GM21619 (cell line): ENCODE results near the gene NFATC1.
A peak's percentile ranks its signal among the peaks of the same experiment; 100 is the strongest.

Experiments used
- ATAC-seq: cut with Tn5 transposase; IDR thresholded peaks from one replicate; pipeline ENCODE4 v1.9.1; 2021; ENCODE audit not compliant: unreplicated experiment

The NFATC1 gene

DNA sequence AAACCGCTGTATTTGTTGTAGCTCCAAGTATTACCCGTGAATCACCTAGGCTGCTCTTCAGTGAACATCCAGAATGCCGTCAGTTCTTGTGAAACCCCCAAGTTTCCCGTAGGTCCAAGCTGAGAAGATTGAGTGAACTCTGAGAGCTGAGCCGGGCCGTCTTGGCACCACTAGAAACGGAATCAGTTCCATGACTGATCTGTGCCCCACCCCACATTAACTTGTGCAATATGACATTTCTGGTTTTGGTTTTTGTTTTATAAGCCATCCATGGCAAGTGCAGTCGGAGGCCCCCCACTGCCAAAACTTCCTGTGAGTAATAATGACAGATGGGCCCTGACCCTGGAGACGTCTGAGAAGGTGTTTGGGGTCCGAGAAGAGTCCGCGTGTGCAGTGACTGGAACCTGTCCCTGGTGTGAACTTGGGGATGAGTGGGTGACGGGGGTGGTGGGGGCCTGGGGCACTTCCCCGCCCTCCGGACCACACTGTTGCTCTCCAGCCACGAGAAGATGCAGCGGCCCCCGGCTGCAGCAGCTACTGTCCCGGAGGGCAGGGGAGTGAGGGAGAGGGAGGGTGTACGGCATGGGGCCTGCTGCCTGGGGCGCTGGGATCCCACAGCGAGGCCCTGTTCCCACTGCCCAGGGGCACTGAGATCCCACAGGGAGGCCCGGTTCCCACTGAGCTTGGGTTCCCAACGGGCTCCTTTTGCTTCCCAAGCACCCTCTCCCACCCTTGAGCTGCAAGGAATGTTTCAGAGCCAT, 26.5 kb downstream of the NFATC1 start:
- ATAC-seq = peak; percentile 89

DNA sequence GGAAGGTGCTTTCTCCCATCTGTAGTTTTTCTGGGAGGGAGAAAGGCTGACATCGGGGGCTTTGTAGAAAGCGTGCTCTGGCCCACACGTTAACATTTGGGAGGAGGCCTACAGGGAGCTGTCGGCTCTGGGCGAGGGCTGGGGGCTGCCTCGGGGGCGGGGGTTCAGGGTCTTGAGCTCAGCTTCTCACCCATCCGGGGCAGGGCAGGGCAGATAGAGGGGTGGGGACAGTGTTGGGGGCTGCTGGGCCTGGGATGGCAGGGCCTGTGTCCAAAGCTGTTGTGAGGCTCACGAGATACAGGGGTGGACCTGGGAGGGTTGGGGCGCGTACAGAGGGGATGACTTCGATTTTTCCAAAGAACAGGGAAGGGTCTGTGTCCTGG, 27.0 kb downstream of the NFATC1 start:
- ATAC-seq = no peak

DNA sequence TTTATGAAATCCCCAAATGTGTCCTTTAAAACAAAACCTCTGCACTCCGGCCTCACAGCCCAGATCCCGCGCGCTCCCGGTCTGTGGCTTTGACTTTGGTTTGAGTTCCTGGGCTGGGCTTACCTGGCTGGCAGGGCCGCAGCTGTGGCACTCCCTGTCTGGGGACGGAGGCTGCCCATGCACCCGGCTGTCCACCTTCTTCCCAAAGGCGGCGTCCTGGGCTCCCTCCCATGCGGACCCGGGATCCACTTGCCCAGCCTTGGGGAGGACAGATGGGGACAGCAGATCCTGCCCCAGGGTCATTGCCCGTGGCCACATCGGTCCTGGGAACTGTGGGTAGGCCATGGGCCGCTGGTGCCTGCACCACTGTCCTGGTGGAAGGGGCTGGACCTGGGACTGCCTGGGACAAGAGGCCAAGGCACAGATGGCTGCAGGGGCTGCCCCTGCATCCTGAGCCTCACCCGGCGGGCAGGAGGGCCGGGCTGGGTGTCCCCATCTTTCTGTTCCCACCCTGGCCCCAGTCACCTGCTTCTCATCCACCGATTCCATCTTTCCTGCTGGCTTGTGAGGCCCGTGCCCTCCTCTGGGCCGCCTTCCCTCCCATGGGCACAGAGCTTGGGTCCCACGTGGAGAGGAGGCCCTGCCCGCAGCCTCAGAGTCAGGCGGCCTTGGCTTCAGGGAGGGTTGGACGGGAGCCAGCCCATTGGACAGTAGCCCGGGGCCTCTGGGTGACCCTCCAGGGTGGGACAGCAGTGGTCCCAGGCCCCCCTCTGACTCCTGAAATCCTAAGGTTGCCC, 27.7 kb downstream of the NFATC1 start:
- no peak for ATAC-seq

DNA sequence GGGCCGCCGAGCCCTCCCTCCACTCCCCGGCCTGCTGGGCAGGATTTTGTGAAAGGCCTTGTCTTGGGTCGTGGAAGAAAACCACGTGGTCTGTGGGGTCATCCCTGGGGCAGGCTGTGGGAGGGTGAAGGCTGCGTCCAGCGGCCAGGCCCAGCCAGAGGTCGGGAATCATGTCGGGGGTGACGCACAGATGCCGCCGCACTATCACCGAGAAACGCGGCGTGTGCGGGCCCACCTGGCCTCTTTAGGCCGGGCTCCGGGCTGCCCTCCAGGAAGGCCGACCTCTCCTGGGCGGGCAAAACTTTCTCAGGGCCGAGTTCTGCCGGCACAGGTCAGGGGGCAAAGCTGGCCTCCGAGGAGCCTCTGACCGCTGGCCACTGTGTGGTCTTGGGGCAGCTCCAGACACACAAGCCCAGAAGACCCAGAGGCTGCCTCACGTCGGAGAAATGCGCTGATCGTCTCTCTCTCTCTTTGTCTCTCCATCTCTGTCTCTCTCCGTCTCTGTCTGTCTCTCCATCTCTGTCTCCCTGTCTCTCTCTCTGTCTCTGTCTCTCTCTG, 28.4 kb downstream of the NFATC1 start:
- no peak for ATAC-seq

DNA sequence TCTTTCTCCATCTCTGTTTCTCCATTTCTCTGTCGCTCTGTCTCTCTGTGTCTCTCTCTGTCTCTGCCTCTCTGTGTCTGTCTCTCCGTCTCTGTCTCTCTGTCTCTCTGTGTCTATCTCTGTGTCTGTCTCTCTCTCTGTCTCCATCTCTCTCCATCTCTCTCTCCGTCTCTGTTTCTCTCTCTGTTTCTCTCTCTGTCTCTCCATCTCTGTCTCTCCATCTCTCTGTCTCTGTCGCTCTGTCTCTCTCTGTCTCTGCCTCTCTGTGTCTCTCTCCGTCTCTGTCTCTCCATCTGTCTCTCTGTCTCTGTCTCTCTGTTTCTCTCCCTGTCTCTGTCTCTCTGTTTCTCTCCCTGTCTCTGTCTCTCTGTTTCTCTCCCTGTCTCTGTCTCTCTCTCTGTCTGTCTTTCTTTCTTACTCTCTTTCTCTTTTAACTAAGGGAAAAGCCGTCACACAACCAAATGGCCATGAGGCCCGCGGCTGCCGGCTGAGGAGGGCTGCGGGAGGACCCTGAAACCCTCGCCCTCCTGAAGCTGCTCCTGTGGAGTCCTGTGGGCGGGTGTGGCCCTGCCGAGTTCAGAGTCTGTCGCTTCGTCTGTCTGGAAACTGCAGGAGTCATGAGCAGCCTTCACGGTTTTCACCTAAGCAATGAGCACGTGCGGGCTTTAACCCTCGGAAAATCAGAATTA, 29.3 kb downstream of the NFATC1 start:
- ATAC-seq = no peak

DNA sequence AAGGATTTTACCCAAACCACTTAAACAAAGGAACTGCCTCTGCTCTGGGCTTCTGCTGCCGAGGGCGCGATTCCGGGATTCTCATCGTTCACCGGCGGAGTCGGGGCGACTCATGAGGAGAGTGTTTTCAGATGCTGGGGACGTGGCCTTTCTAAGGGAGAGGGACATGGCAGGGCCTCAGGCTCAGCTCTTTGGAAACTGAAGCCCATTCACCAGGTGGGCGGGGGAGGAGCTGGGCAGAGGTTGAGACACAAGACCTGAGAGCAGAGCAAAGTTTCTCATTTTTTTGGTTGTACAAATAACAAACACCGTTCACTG, 29.8 kb downstream of the NFATC1 start:
- no peak for ATAC-seq

DNA sequence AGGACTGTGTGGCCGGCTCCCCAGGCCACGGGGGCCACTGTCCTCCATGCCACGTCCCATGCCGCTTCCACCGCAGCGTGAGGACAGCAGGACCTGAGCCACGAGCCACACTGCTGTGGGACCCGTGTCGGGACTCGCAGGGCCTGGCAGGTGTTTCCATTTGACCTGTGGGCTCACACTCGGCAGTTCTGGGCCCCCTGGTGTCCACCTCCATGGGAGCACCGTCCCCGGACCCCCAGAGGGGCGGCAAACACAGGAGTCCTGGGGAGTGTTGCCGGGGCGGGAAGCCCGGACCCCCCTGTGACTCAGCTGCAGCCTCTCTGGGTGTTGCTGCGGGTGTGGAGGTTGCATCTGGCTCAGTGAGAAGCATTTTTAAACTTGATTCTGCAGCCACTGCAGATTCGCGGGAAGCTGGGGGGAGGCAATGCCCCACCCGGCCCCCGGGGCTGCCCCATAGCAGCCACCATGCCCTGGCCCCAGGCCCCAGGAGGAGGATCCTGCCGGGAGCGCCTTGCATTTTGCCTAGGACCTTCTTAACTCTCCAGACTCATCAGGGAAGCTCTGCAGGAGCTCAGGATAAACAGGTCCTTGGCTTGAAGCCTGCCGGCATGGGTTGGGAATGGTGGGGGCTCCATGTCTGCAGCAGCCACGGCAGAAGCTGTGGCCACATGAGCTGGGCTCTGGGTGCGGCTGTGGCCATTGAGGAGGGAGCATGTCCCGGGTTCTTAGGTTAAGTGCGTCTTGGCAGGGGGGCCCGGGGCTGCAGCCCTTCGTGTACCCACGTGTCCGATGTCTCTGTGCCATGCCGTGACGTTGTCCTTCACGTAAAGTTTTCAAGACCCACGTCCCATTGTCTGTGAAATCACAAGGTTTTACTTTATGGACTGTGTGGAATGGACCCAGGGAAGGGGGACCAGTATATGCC, 30.9 kb downstream of the NFATC1 start:
- no peak for ATAC-seq

DNA sequence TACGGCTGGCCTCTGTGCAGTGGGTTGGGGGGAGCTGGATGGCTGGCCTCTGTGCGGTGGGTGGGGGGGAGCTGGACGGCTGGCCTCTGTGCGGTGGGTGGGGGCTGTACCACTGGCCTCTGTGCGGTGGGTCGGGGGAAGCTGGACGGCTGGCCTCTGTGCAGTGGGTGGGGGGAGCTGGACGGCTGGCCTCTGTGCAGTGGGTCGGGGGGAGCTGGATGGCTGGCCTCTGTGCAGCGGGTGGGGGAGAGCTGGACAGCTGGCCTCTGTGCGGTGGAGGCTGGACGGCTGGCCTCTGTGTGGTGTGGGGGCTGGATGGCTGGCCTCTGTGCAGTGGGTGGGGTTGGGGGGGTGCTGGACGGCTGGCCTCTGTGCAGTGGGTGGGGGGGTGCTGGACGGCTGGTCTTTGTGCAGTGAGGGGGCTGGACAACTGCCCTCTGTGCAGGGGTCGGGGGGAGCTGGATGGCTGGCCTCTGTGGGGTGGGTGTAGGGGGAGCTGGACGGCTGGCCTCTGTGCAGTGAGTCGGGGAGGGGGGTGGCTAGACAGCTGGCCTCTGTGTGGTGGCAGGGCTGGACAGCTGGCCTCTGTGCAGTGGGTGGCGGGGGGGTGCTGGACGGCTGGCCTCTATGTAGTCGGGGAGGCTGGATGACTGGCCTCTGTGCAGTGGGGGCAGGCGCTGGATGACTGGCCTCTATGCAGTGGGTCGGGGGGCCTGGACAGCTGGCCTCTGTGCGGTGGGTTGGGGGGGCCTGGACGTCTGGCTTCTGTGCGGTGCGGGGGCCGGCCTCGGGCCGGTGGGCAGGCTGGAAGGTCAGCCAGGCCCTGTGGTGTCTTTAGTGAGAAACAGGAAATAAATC, 31.9 kb downstream of the NFATC1 start:
- no peak for ATAC-seq

DNA sequence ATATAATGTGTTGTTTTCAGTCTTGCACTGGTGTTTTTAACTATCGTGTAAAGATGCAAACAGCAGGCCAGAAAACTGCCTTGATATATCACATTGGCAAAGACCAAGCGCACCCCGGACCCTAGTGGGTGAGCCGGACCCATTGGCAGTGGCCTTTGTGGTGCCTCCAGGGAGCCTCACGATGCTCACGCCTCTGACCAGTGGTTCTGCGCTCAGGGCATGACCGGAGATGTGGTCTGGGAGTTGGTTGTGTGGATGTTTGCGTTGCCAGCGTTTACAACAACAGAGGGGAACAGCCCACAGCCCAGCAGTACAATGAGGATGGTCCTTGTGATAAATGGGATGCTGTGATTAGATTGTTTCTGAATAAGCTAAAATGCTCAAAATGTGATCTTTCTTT, 32.6 kb downstream of the NFATC1 start:
- ATAC-seq = no peak

DNA sequence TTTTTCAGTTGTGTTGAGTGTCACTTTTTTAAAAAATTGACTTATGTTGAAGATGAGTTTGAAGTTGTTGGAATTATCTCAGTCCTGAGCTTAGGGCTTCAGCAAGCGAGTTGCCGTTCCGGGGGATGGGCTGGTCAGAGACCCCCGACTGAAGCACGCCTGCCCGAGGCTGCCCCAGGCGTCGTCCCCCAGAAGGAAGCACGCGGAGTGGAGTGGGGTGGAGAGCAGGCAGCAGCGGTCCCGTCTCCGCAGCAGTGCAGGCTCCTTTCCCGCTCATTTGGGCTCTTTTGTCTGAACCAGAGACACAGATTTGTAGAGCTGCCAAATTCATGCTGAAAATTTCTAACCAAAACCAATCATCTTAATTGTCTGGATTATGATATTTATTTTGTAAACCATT, 33.7 kb downstream of the NFATC1 start:
- ATAC-seq = no peak

DNA sequence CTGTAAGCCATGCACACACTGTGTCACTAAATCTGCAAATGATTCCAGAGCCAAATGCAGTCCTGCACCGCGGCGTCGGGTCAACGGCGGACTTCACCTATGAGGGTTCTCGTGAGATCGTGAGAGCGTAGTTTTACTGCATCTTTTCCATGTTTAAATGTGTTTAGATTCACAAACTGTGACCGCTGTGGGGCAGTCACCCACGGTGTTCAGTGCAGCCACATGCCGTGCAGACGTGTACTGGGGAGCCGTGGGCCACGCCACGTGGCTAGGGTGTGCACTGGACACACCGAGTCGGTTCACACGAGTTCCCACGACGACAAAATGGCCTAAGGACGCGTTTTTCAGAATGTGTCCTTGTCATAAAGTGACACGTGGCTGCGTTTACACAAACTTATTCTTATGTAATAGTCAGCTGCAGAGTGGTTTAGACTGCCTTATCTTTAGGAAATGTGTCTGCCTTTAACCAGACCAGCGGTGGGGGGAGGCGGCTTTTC, 34.1 kb downstream of the NFATC1 start:
- ATAC-seq = no peak

DNA sequence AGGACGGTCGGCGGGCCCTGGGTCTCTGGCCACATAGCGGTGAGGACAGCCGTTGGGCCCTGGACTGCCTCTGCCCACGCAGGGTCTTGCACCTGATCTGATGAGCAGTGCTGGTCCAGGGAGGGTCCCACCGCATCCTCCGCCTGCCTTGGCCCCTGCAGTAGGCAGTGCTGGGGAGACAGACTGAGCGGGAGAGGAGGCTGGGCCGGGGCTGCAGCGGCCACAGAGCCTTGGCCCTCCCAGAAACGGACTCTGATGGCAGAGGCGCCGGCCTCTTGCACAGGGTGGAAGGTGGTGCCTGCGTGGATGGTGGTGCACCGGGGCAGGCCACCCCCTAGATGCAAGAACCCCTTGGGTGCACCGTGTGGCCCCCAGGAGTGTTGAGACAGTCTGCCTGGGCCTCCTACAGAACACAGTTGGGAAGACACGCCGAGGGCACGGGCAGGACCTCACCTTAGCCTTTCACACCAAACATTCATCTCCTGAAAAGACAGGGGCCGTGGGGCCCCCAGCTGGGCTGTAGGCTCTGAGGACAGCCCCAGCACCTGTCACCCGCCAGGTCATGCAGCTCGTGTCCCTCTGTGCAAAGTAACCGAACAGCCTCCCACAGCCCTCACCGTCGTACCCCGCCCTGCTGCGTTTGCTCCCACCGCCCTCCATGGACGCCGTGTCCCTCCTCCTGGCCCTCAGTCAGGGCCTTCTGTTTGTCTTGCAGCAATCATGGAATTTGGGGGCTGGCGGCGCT, 36.8 kb downstream of the NFATC1 start:
- no peak for ATAC-seq

DNA sequence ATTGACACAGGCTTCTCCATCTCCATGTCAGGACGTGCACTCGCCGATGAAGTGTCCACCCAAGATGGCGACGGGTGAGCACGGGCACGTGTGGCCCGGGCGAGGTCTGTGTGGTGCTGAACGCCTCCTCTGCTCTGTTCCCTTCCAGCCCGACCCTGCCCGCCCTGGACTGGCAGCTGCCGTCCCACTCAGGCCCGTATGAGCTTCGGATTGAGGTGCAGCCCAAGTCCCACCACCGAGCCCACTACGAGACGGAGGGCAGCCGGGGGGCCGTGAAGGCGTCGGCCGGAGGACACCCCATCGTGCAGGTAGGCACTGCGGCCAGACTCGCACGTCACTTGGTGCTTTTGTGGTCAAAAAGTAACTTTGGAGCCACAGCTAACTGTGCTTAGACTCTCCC, 37.7 kb downstream of the NFATC1 start:
- ATAC-seq = no peak

DNA sequence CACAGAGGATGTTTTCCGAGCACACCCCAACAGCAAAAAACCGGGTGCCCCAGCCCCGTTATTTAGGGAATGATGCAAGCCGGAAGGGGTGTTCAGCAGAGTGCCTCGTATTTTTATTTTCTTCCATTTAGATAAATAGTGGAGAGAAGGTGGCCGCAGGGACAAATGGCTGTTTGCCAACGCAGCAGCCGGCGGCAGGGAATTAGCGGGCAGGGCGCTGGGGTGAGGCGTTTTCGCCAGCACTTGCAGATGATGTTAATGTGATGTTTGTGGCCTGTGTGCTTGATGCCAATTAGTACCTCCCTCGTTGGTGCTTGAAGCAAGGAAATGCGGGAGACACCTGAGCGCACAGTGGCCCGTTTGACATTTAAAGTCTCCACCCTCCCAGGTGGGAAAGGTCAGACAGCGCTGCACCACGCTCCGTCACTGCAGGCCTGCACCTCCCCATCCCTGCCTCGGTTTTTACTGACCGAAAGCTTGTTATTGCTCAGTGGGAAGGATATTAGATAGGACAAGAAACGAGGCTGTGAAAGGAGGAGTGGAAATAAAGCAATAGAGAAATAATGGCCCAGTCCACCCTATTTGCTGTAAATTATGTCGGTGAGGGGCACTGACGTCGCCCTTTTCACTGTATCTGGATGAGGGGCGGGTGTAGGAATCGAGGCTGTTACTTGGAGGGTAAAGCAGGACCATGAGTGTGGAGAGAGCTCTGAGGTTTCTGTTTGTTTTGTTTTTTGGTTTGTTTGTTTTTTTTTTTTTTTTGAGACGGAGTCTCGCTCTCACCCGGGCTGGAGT, 39.1 kb downstream of the NFATC1 start:
- no peak for ATAC-seq

DNA sequence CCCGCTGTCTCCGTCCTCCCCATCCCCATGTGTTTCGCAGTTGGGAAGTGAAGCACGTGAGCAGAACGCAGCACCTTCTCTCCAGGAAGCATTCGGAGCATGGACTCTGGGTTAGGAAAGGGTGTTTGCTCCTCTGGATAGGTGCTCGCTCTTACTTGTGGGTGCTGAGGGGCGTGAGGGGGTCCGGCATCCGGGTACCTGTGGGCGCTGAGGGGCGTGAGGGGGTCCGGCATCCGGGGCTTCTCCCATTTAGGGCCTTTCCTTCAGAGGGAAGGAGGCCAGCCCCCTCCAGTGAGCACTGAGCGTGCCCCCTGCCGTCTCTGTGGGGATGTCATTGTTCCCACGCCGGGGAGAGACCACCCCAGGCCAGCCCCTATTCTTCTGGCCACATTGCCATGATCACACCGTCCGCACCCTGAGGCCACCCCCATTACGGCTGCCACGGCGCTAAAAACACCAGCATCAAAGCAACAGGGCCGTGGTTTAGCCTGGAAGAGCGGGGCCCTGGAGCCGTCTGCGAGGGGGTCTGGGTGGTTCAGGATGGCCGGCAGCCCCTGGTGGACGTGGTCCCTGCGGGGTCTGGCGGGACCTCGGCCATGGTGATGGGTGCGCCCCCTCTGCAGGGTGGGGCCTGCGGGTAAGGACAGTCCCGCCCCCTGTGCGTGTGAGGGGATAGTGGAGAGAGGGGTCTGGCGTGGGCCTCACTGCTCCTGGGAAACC, 41.0 kb downstream of the NFATC1 start:
- no peak for ATAC-seq

DNA sequence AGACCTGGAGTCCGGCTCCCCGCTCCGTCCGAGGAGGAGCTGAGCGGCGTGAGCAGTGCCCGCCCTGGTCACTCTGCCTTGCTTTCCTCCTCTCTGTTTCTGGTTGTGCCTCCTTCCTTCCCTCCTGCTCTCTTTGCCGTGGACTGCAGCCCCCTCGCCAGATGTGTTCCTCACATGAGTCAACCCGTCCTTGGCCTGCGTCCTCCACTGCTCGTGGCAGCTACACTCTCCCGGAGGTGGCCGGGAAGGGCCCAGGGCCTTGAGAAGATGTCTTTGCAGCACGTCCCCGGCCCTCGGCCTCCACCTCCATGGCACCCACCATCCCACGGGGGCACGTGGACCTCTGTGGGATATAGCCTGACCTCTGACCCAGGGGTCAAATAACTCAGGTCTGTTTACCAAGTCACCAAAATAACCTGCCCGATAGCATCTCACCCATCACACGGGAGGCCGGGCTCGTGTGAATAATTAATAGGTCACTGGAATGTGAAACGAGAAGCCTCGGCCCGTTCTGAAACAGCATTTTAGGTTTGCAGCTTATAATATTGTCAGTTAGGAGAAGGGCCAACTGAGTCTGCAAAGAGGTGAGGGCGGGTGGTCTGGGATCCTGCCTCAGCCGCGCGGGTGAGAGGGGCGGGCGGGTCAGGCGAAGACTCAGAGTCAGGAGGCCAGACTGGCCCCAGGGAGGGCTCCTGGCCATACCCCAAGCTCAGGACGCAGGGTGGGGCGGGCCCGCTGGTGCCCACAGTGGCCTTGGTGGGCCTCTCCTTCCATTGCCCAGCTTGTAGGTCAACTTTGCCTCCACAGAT, 42.6 kb downstream of the NFATC1 start:
- no peak for ATAC-seq
